Mucosa of rectum (tissue), 2 donors: ENCODE results near the gene PPARA.

Experiments
- H3K27ac ChIP-seq, 2 donors: one replicate each; pipeline ENCODE4 v1.7.0; 2013; ENCODE audit warnings: inconsistent platforms in 2 of 2, low read depth in 2 of 2, low read length in 2 of 2
- H3K27me3 ChIP-seq, 2 donors: one replicate each; pipeline ENCODE4 v1.7.0; 2013; ENCODE audit warnings: low read length in 2 of 2; ENCODE audit not compliant: control insufficient read depth in 2 of 2, insufficient read depth in 2 of 2
- H3K36me3 ChIP-seq, 2 donors: one replicate each; pipeline ENCODE4 v1.7.0; 2013; ENCODE audit warnings: low read length in 2 of 2; ENCODE audit not compliant: control insufficient read depth in 2 of 2, insufficient read depth in 2 of 2
- H3K4me1 ChIP-seq, 2 donors: one replicate each; pipeline ENCODE4 v1.7.0; 2013; ENCODE audit warnings: low read length in 2 of 2, mild to moderate bottlenecking in 1 of 2; ENCODE audit not compliant: control insufficient read depth in 2 of 2, insufficient read depth in 2 of 2
- H3K4me3 ChIP-seq, 2 donors: one replicate each; pipeline ENCODE4 v1.7.0; 2013; ENCODE audit warnings: low read length in 2 of 2
- H3K9ac ChIP-seq, 2 donors: one replicate each; pipeline ENCODE4 v1.7.0; 2013; ENCODE audit warnings: low read length in 2 of 2, low read depth in 1 of 2, mild to moderate bottlenecking in 1 of 2
- H3K9me3 ChIP-seq, 2 donors: one replicate each; pipeline ENCODE4 v1.7.0; 2013; ENCODE audit warnings: low read length in 2 of 2; ENCODE audit not compliant: control insufficient read depth in 2 of 2
- donor health status: healthy.
- donor health status: Normal muscosa, but diverticular disease.

PPARA gene

GRCh38 chr22:46290121-46290842, 140.0 kb downstream of the PPARA start:
- H3K27ac ChIP-seq = no peak overlapping the region
- no peaks in the 10 kb centered on the region for H3K27me3 ChIP-seq
- H3K4me3 ChIP-seq = no peak overlapping the region
- H3K9me3 ChIP-seq = no peaks in the 10 kb centered on the region
- peaks cover 54 to 62% of the 10 kb centered on the region in 2 donors for H3K36me3 ChIP-seq
- peaks cover 4 to 5% of the 10 kb centered on the region in 2 donors for H3K4me1 ChIP-seq
- no peak overlapping the region for H3K9ac ChIP-seq

GRCh38 chr22:46290843-46291785, 140.8 kb downstream of the PPARA start:
- H3K27me3 ChIP-seq = no peaks in the 10 kb centered on the region
- no peak overlapping the region for H3K27ac ChIP-seq
- H3K4me1 ChIP-seq = peaks cover 9 to 13% of the 10 kb centered on the region in 2 donors
- H3K9me3 ChIP-seq = no peaks in the 10 kb centered on the region
- H3K9ac ChIP-seq = no peak overlapping the region
- peaks cover 54 to 59% of the 10 kb centered on the region in 2 donors for H3K36me3 ChIP-seq
- H3K4me3 ChIP-seq = no peak overlapping the region

- H3K9ac ChIP-seq = no peak overlapping the region
- peaks cover 18% of the 10 kb centered on the region in 2 donors for H3K4me1 ChIP-seq
- peak overlapping the region; percentile 11 to 27 for H3K27ac ChIP-seq
- H3K9me3 ChIP-seq = no peaks in the 10 kb centered on the region
- peaks cover 48 to 50% of the 10 kb centered on the region in 2 donors for H3K36me3 ChIP-seq
- no peak overlapping the region for H3K4me3 ChIP-seq
- no peaks in the 10 kb centered on the region for H3K27me3 ChIP-seq
Measured at GRCh38 chr22:46292173-46292572, 141.8 kb downstream of the PPARA start.

- no peaks in the 10 kb centered on the region for H3K27me3 ChIP-seq
- peak overlapping the region; percentile 11 to 27 for H3K27ac ChIP-seq
- peaks cover 43 to 47% of the 10 kb centered on the region in 2 donors for H3K36me3 ChIP-seq
- no peak overlapping the region for H3K9ac ChIP-seq
- H3K9me3 ChIP-seq = no peaks in the 10 kb centered on the region
- H3K4me1 ChIP-seq = peaks cover 20 to 22% of the 10 kb centered on the region in 2 donors
- no peak overlapping the region for H3K4me3 ChIP-seq
Measured at GRCh38 chr22:46292732-46293131, 142.4 kb downstream of the PPARA start.
